IMR-90 (cell line): ENCODE results near the gene MED4. TPM values are rescaled to one million over a fixed set of nuclear protein-coding genes. Genes with fewer than 3 reads are reported as not detected.

ENCODE experiments used
- ATAC-seq: fragments of 200-7000 bp; cut with Tn5 transposase; 2 replicates; pipeline ENCODE4 v1.9.1; 2020; ENCODE audit warnings: low read depth, mild to moderate bottlenecking, moderate library complexity
- BruUV-seq: library from RNA; stranded (reverse); fragments of 400-500 nt; replicated peaks from 2 replicates; lab custom pipeline; 2021; lab: Mats Ljungman, UMichigan
- CTCF ChIA-PET: fragments of 300-600 bp; formaldehyde crosslinking; extraction: SDS; loops from one replicate; lab custom pipeline; 2021; ENCODE audit warnings: antibody characterized with exemption; lab: Yijun Ruan, JAX
- POLR2A ChIA-PET: fragments of 300-600 bp; sonication (Branson Sonifier 250); formaldehyde crosslinking; loops from one replicate; lab custom pipeline; 2022; ENCODE audit warnings: antibody characterized with exemption; ENCODE audit not compliant: unreplicated experiment; lab: Charles Lee
- DNase-seq: peaks from one replicate; pipeline ENCODE4 v3.0.0; 2013
- H2AFZ ChIP-seq: replicated peaks from 2 replicates; pipeline ENCODE3; 2013; ENCODE audit warnings: low read length, mild to moderate bottlenecking; ENCODE audit not compliant: poor library complexity
- H2AK5ac ChIP-seq: 2 replicates; pipeline ENCODE4 v1.6.1; 2013; ENCODE audit warnings: low read depth, low read length, inconsistent platforms
- H2AK9ac ChIP-seq: replicated peaks from 2 replicates; pipeline ENCODE3; 2013; ENCODE audit warnings: mild to moderate bottlenecking, low read depth, low read length, moderate library complexity; ENCODE audit not compliant: poor library complexity
- H2BK120ac ChIP-seq: 2 replicates; pipeline ENCODE4 v1.6.1; 2013; ENCODE audit warnings: low read depth, low read length, inconsistent platforms
- H2BK15ac ChIP-seq: 3 replicates; pipeline ENCODE4 v1.6.1; 2013; ENCODE audit warnings: low read depth, low read length, inconsistent platforms
- H2BK20ac ChIP-seq: 2 replicates; pipeline ENCODE4 v1.6.1; 2013; ENCODE audit warnings: low read depth, mild to moderate bottlenecking, inconsistent platforms, low read length, moderate library complexity
- H2BK5ac ChIP-seq: 2 replicates; pipeline ENCODE4 v1.6.1; 2013; ENCODE audit warnings: mild to moderate bottlenecking, low read depth, low read length, inconsistent platforms; ENCODE audit not compliant: poor library complexity, severe bottlenecking
- H3K14ac ChIP-seq: replicated peaks from 2 replicates; pipeline ENCODE4 v1.6.1; 2013; ENCODE audit warnings: low read depth, low read length, inconsistent platforms
- H3K18ac ChIP-seq: 2 replicates; pipeline ENCODE4 v1.6.1; 2013; ENCODE audit warnings: low read depth, low read length, control low read depth
- H3K23ac ChIP-seq: 2 replicates; pipeline ENCODE4 v1.6.1; 2013; ENCODE audit warnings: low read depth, low read length, inconsistent platforms
- H3K27ac ChIP-seq: 2 replicates; pipeline ENCODE4 v1.5.1; 2013; ENCODE audit warnings: mild to moderate bottlenecking, control low read depth, low read length; ENCODE audit not compliant: insufficient read depth
- H3K27me3 ChIP-seq: 2 replicates; pipeline ENCODE4 v1.6.1; 2013; ENCODE audit warnings: low read length; ENCODE audit not compliant: control insufficient read depth, insufficient read depth
- H3K36me3 ChIP-seq: 2 replicates; pipeline ENCODE4 v1.6.1; 2013; ENCODE audit warnings: low read length, mixed read lengths; ENCODE audit not compliant: control insufficient read depth, insufficient read depth
- H3K4ac ChIP-seq: 2 replicates; pipeline ENCODE4 v1.6.1; 2013; ENCODE audit warnings: low read depth, low read length, inconsistent platforms
- H3K4me1 ChIP-seq: 2 replicates; pipeline ENCODE4 v1.6.1; 2013; ENCODE audit warnings: low read length, mixed read lengths; ENCODE audit not compliant: control insufficient read depth, insufficient read depth
- H3K4me2 ChIP-seq: 2 replicates; pipeline ENCODE4 v1.6.1; 2013; ENCODE audit warnings: low read depth, mild to moderate bottlenecking, control low read depth, low read length, moderate library complexity
- H3K4me3 ChIP-seq: 2 replicates; pipeline ENCODE4 v1.5.1; 2013; ENCODE audit warnings: low read depth, mild to moderate bottlenecking, control low read depth, low read length, moderate library complexity; ENCODE audit not compliant: insufficient read depth
- H3K56ac ChIP-seq: 2 replicates; pipeline ENCODE4 v1.6.1; 2013; ENCODE audit warnings: low read length, inconsistent platforms; ENCODE audit not compliant: insufficient read depth; ENCODE audit errors: extremely low read depth
- H3K79me1 ChIP-seq, 2 experiments: 2 replicates each; pipeline ENCODE4 v1.6.1; 2013; ENCODE audit warnings: low read length in 2 of 2, inconsistent platforms in 1 of 2, low read depth in 1 of 2
- H3K9ac ChIP-seq: 2 replicates; pipeline ENCODE4 v1.6.1; 2013; ENCODE audit warnings: low read depth, low read length, control low read depth
- H3K9me1 ChIP-seq: 2 replicates; pipeline ENCODE4 v1.6.1; 2013; ENCODE audit warnings: low read length, inconsistent platforms; ENCODE audit not compliant: insufficient read depth
- H3K9me3 ChIP-seq: 2 replicates; pipeline ENCODE4 v1.6.1; 2013; ENCODE audit warnings: low read length; ENCODE audit not compliant: control insufficient read depth, insufficient read depth
- H4K20me1 ChIP-seq: 2 replicates; pipeline ENCODE4 v1.6.1; 2013; ENCODE audit warnings: low read length, inconsistent platforms; ENCODE audit not compliant: insufficient read depth
- H4K5ac ChIP-seq: 2 replicates; pipeline ENCODE4 v1.6.1; 2013; ENCODE audit warnings: mild to moderate bottlenecking, low read depth, low read length, control low read depth
- H4K8ac ChIP-seq, 2 experiments: 2 replicates each; pipeline ENCODE4 v1.6.1; 2013; ENCODE audit warnings: low read depth in 2 of 2, low read length in 2 of 2, control low read depth in 1 of 2, inconsistent platforms in 1 of 2
- H4K91ac ChIP-seq: 2 replicates; pipeline ENCODE4 v1.6.1; 2013; ENCODE audit warnings: low read depth, low read length, inconsistent platforms; ENCODE audit not compliant: insufficient read depth
- BHLHE40 ChIP-seq: fragments of 150-350 bp; IDR thresholded peaks from 2 replicates; pipeline ENCODE4 v1.6.1; 2016; ENCODE audit warnings: mild to moderate bottlenecking, low read depth, low read length
- CEBPB ChIP-seq: IDR thresholded peaks from 2 replicates; pipeline ENCODE4 v1.6.1; 2012; ENCODE audit warnings: low read depth, low read length, improper control_type of control experiment
- CTCF ChIP-seq: conservative IDR thresholded peaks from 2 replicates; pipeline ENCODE4 v1.5.1; 2012; ENCODE audit warnings: mild to moderate bottlenecking, low read depth, low read length, improper control_type of control experiment
- FOS ChIP-seq: fragments of 150-350 bp; IDR thresholded peaks from 2 replicates; pipeline ENCODE4 v1.6.1; 2016; ENCODE audit warnings: low read depth, low read length
- MAFK ChIP-seq: IDR thresholded peaks from 2 replicates; pipeline ENCODE4 v1.6.1; 2012; ENCODE audit warnings: low read depth, low read length, improper control_type of control experiment
- MAZ ChIP-seq: IDR thresholded peaks from 2 replicates; pipeline ENCODE4 v1.6.1; 2012; ENCODE audit warnings: low read depth, mild to moderate bottlenecking, low read length, improper control_type of control experiment, moderate library complexity, borderline replicate concordance
- MXI1 ChIP-seq: IDR thresholded peaks from 2 replicates; pipeline ENCODE4 v1.6.1; 2012; ENCODE audit warnings: low read depth, mild to moderate bottlenecking, low read length, moderate library complexity, borderline replicate concordance
- POLR2A ChIP-seq: IDR thresholded peaks from 2 replicates; pipeline ENCODE4 v1.6.1; 2012; ENCODE audit warnings: mild to moderate bottlenecking, low read depth, low read length
- RFX5 ChIP-seq: IDR thresholded peaks from 2 replicates; pipeline ENCODE4 v1.8.0; 2012; ENCODE audit warnings: low read depth, mild to moderate bottlenecking, low read length, moderate library complexity
- SMC3 ChIP-seq: fragments of 150-350 bp; IDR thresholded peaks from 2 replicates; pipeline ENCODE4 v1.6.1; 2016; ENCODE audit warnings: low read depth, mild to moderate bottlenecking, antibody characterized with exemption, low read length, moderate library complexity
- USF2 ChIP-seq: fragments of 150-350 bp; IDR thresholded peaks from 2 replicates; pipeline ENCODE4 v1.6.1; 2017; ENCODE audit warnings: mild to moderate bottlenecking, antibody characterized with exemption, low read length, low read depth
- WGBS, 2 experiments: methylation state at CpG; one replicate each; pipeline versions ENCODE4 v1.1.5 to v1.1.7; 2013; ENCODE audit warnings: missing lambda C conversion rate in 2 of 2; ENCODE audit not compliant: insufficient read length in 1 of 2; ENCODE audit errors: extremely low coverage in 2 of 2; 5-methylcytosine and 5-hydroxymethylcytosine counted together
- dilution Hi-C: fragments of 300-500 bp; cut with HindIII; formaldehyde crosslinking; loops from one replicate; pipeline ENCODE4 v1.14.3; 2018; ENCODE audit warnings: low sequenced_read_pairs; ENCODE audit not compliant: unreplicated experiment
- in situ Hi-C: fragments of 300-500 bp; cut with MboI; formaldehyde crosslinking; loops from 3 replicates; pipeline ENCODE4 v1.14.3; 2019; ENCODE audit warnings: low sequenced_read_pairs, inconsistent platforms, mixed read lengths
- intact Hi-C: fragments of 100-400 bp; cut with micrococcal nuclease; formaldehyde crosslinking; loops from 2 replicates; pipeline ENCODE4 v1.10.0; 2022
- polyA plus RNA-seq, 3 experiments: library from polyadenylated mRNA; depleted of rRNA; stranded (reverse); fragments of >200 nt; gene quantifications; 2 replicates each; pipeline ENCODE4 v1.2.3, GENCODE V29; 2012; ENCODE audit warnings: low replicate concordance in 1 of 3
- total RNA-seq: library from RNA; depleted of rRNA; stranded (reverse); fragments of >200 nt; gene quantifications from 2 replicates; pipeline ENCODE4 v1.2.3, GENCODE V29; 2012

The MED4 gene
- total and polyA plus RNA-seq, 2 of the 4 experiments (the other 2 are of a cell fraction) = 25.3 to 40.5 TPM

GRCh38 chr13:48074006-48074405 lies 20.9 kb downstream of the MED4 start:
- Histone ChIP-seq H3K27ac (no peak overlapping the region), H2AK9ac (no peak overlapping the region), H3K9me1 (no peaks in the 10 kb centered on the region), H2AFZ (no peak overlapping the region), H4K5ac (no peak overlapping the region), H2BK15ac (no peak overlapping the region), H3K56ac (no peak overlapping the region), H4K91ac (no peak overlapping the region), H3K23ac (no peak overlapping the region), H3K4me3 (no peak overlapping the region), H3K18ac (no peak overlapping the region), H3K9ac (no peak overlapping the region), H3K36me3 (peaks cover 53% of the 10 kb centered on the region), H2BK20ac (no peak overlapping the region), H3K4me2 (no peak overlapping the region), H3K9me3 (peaks cover 32% of the 10 kb centered on the region), H3K27me3 (no peaks in the 10 kb centered on the region), H4K8ac (no peak overlapping the region), H2BK5ac (no peak overlapping the region), H4K20me1 (no peaks in the 10 kb centered on the region), H3K4ac (no peak overlapping the region), H3K4me1 (no peaks in the 10 kb centered on the region), H3K79me1 (peaks cover 4 to 17% of the 10 kb centered on the region in 2 experiments; a peak in 3 of 4 replicates), H2AK5ac (no peak overlapping the region), H3K14ac (no peak overlapping the region), H2BK120ac (no peak overlapping the region)
- no peak for DNase-seq
- BruUV-seq = no TSS peak
- ChIA-PET POLR2A (no interaction called here), CTCF (interaction anchor here (0.7 kb wide), 1 partner anchor 321 kb away, joined by 3 read pairs; no protein-coding TSS in a partner anchor)
- WGBS, 2 experiments = no CpG with 5 or more reads among the region's 2 CpGs
- no peak for TF ChIP-seq USF2
- no peak for TF ChIP-seq CTCF
- TF ChIP-seq MAZ = no peak
- no peak for TF ChIP-seq FOS
- TF ChIP-seq POLR2A = no peak
- TF ChIP-seq BHLHE40 = no peak
- TF ChIP-seq CEBPB = no peak
- no peak for TF ChIP-seq MXI1
- TF ChIP-seq SMC3 = no peak
- no peak for TF ChIP-seq MAFK
- no peak for TF ChIP-seq RFX5
- intact Hi-C loops (no loop called here), dilution Hi-C loops (no loop called here), in situ Hi-C loops (no loop called here)
- no peak for ATAC-seq
